Epidermal melanocyte (primary cell): Measurements from ENCODE around the gene CACNA1C.
A peak's percentile ranks its signal among the peaks of the same experiment; 100 is the strongest.
"Not testable (repeated sequence)": the region's sequence is repeated elsewhere in the genome, so short reads cannot be mapped to it uniquely, and the experiment has no call there.

ENCODE experiments used
- DNase-seq: peaks from one replicate; pipeline ENCODE4 v3.0.0; 2011; ENCODE audit warnings: low spot score; ENCODE audit not compliant: insufficient read length

The CACNA1C gene

DNA sequence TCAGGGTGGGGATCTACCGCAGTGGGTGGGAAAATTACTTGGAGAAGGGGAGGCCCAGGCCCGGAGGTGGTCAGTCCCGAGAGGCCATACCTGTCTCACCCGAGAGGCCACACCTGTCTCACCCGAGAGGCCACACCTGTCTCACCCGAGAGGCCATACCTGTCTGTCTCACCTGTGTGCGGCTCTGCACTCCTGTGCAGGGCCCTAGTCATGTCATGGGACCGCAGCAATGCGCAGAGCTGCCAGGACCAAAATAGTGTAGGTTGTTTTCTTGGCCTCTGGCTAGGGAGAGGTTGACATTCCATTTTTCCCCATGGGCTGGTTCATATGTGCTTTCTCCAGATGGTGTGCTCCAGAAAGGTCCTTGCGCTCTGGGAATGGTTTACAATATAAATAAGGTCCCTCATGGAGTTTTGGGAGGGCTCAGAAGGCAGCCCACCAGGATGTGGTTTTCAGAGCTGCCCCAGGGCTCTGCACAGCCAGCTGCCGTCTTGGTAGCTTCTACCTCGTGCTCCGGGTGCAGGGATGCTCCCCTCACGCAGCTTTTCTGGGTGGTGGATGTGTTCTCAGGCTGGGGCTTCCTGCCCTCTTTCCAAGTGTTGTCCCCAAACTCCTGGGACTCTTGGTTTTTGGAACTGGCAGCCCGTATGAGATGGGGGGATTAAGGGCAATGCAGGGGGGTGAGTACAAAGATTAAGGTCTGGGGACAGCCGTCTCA lies 58.2 kb downstream of the CACNA1C start:
- no peak for DNase-seq

DNA sequence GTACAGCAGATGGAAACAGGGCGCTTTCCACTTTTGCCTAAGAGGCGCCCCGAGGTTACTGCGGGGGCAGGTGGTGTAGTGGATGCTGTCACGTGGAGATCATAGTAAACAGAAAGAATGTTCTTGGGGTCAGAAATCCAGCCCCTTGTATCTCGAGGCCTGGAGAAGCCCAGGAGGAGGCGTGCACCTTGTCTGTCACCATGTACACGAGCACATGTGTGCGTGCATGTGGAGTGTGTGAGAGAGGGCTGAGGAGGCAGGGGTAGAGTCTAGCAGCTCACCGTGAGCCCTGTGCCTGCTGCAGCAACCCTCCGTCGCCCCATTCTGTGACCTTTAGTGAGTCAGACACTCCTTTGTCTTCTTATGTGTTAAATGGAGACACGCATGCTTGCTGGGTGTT lies 59.0 kb downstream of the CACNA1C start:
- no peak for DNase-seq

DNA sequence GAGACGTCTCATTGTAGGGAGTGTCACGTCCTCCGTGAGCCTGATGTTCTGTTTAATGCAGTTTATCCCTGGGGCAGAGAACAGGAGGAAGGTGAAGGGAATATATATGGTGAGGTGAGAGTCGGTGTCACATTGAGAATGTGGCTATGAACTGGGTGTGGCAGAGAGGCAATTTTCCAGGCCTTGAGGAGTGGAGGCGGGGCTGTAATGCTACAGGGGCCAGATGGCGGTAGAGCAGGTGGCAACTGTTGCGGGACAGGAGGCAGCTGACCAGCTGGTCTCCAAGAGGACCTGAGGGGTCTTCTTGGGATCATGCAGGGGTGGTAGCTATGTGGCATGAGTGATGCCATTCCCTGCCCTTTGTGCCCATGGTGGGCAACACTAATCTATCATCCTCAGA lies 59.6 kb downstream of the CACNA1C start:
- DNase-seq: no peak

DNA sequence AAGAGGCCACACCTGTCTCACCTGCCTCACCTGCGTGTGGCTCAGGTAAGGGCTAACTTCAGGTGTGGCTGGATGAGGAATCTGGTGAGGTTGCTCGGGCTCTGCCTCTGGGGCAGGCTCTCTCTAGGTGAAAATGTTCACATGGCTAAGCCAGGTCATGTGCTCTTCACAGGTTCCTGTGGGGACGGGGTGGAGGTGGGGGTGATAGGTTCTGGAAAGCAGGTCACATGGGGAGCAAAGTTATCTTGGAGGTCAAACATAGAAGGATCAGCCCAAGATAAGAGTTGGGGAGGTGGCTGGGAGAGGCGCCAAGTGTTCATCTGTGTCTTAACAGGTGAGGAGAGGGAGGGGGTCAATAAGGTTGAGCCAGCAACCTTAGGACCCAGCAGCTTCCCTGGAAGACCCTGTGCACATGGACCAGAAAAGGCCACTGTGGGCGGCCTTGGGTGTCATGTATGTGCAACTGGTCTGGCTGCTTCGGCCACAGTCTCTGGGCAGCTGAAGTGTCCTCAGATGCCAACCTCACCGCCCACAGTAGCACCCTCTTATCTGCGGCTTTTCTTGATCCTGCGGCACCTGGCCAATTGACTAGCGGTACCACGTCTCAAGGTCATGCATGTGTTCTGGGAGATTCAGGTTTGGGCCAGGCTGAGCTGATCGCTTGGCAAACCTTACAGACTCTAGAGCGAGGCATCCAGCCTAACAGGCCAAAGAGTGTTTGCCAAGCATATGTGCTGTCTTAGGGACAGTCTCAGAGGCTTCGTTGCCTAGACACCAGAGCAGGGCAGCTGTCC lies 60.5 kb downstream of the CACNA1C start:
- DNase-seq: no peak

DNA sequence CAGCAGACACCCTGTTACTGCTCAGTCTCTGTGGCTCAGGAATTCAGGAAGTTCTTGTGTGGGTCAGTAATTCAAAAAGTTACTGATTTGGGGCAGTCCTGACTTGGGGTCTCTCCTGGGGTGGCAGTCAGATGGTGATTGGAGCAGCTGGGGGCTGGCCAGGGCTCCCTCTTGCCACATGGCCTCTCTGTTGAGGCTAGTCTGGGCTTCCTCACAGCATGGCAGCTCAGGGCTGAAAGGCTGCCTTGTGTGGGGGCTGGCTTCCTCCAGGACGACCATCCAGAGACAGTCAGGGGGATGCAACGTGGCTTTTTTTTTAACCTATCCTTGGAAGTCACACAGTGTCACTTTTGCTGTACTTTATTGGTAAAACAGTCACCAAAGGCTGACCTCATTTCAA lies 61.3 kb downstream of the CACNA1C start:
- DNase-seq: no peak

DNA sequence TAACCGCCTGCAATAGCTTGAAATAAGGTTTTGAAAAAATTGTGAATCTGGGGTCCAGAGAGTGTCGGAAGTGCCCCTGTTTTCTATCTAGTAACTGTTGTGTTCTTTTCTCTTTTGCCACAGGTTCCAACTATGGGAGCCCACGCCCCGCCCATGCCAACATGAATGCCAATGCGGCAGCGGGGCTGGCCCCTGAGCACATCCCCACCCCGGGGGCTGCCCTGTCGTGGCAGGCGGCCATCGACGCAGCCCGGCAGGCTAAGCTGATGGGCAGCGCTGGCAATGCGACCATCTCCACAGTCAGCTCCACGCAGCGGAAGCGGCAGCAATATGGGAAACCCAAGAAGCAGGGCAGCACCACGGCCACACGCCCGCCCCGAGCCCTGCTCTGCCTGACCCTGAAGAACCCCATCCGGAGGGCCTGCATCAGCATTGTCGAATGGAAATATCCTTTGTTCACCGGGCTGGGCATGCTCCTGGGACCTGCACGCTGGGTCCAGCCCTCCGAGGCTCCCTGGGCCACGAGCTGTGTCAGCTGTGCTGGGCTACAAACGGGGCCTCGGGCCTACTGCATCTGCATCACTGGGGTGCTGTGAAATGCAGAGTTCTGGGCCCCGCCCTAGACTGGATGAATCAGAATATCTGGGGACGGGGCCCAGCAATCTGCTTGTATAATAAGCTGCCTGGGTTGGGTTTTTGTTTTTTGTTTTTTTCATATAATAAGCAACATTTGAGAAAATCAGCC lies 62.5 kb downstream of the CACNA1C start:
- DNase-seq: no peak

DNA sequence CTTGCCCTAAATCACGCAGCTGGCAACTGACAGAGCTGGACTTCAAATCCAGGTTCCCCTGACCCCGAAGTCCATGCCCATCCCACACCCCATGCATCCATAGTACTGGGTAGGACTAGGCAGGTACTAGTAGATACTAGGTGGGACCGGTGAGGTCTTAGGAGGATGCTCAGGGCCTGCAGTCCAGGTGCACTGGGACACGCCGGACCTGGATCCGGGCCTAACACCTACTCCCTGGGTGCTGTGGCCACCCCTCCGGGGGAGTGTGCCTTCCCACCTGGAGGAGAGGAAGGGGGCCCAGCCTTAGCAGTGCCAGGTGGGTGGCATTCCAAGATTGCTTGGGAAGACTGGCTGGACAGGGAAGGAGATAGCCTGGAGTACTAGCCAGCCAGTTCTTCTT lies 64.8 kb downstream of the CACNA1C start:
- no peak for DNase-seq

DNA sequence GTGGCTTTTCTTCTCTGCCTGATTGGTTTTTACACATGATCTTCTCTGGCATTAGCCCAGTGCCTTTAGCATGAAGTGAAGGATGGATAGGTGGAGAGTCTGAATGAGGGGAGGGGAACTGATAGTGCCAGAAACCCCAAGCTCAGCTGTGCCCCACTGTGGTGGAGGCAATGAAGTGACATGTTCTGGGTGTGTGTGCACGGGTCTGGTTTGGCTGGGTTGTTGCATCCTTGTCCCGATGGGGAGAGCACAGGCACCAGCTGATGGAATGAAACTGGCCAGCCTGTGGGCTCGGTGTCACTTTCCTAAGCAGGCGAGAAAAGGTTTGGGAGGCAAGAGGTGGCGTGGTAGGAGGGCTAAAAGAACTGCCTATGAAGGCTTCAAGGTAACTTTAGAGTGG lies 65.3 kb downstream of the CACNA1C start:
- no peak for DNase-seq

- DNase-seq: no peak
Observed at GRCh38 chr12:2118481-2119255, 65.9 kb downstream of the CACNA1C start.

DNA sequence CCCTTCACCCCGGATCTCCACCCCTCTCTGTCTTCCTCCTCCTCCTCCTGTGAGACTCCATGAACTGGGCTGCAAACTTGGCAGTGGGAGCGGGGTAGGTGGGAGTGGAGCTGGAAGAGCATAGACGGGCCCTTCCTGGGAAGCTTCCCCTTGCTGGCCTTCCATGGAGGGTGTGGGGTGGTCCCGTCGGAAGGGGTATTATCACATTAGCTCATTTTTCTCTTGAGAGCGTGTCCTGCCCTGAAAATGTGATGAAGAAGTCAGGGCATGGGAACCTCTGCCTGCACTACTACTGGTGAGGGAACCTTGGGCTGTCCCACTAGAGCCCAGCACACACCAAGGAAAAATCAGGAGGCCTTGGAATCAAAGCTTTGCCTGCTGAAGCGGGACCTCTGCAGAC lies 66.5 kb downstream of the CACNA1C start:
- no peak for DNase-seq

GRCh38 chr12:2120982-2121758 lies 68.4 kb downstream of the CACNA1C start:
- DNase-seq: no peak

DNA sequence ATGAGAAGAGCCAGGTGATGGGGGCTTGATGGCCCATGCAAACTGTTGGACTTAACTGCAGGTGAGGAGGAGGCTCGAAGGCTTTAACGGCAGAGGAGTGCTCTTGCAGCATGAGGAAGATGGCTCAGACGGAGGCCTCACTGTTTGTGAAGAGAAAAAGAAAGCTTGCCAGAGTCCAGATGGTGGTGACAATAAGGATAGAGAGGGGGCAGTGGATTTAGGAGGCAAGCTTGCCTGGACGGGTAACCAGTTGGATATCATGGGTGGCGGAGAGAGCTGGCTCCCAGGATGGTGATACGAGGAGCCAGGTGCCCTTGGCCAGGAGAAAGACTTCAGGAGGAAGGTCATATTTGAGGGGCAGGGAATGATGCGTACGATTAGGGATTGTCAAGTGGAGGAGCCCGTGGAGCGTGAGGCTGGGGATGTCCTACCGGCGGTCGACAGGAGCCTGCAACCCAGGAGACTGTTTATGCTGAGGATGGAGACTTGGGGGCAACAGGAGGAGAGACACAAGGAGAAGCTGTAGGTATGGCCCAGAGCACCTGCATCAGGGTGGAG lies 71.8 kb downstream of the CACNA1C start:
- no peak for DNase-seq

DNA sequence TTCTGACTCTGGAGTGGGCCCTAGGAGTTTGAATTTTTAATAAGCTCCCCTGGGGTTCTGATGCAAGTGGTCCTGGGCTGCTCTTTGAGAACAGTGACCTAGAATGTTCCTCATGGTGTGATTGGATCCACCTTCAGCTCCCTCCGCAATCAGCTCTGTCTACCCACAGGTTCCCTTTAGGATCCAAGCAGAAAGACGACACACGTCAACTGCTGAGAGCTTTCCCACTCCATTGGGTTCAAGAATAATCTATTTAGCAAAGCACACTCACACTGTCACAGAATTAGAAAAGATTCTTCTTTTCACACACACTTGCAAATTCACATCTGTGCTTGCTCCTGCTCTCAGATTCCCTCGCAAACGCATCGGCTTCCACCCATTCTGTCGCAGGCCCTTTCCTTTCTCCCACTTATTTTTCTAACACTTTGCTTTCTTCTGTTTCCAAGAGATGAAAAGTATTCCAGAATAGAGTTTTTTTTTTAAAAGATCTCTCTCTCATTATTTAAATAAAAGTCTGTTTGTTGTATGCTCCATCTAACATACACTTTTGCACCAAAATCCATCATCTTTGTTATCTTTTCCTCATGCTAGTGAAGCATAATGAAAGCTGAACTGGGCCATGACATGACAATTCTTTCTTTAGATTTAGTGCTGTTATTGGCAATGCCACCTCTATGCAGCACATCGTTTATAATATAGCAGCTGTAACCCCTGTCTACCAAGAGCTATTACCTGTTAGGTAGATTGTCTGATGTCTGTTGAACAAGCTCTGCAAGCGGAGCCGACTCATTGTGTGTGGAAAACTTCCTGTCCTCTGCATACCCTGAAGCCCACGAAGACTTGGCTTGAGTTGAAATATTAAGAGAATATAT lies 73.1 kb downstream of the CACNA1C start:
- DNase-seq: no peak

GRCh38 chr12:2126676-2127406 lies 74.1 kb downstream of the CACNA1C start:
- DNase-seq: no peak

DNA sequence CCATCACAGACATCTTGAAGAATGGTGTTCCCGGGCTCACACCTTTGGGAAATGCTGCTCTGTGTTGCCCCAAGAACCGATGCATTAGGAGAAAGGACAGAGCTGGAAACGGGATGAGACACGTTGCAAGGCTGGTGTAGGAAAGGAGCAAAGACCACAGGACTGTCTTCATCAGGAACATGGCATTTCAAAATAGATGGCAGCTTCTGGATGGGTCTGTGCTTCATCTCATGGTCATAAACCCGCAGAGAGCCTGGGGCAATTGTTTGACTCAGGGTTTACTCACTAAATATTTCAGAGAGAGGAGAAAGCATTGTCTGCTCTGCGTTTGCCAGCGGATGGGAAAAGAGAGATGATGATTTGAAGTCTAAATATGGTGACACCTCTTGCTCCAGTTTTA lies 76.3 kb downstream of the CACNA1C start:
- DNase-seq: peak; percentile 76

DNA sequence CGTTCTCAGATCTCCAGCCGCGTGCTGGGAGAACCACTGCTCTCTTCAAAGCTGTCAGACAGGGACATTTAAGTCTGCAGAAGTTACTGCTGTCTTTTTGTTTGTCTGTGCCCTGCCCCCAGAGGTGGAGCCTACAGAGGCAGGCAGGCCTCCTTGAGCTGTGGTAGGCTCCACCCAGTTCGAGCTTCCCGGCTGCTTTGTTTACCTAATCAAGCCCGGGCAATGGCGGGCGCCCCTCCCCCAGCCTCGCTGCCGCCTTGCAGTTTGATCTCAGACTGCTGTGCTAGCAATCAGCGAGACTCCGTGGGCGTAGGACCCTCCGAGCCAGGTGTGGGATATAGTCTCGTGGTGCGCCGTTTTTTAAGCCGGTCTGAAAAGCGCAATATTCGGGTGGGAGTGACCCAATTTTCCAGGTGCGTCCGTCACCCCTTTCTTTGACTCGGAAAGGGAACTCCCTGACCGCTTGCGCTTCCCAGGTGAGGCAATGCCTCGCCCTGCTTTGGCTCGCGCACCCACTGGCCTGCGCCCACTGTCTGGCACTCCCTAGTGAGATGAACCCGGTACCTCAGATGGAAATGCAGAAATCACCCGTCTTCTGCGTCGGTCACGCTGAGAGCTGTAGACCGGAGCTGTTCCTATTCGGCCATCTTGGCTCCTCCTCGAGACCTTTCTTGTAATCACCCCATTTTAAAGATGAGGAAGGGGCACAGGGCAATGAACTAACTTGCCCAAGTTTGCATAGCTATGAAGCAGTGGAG lies 83.1 kb downstream of the CACNA1C start:
- DNase-seq: not testable (repeated sequence)

- DNase-seq: no peak
Observed at GRCh38 chr12:2136901-2137300, 84.1 kb downstream of the CACNA1C start.

GRCh38 chr12:2137711-2138110 lies 84.9 kb downstream of the CACNA1C start:
- no peak for DNase-seq
